HG03442 (cell line): Measurements from ENCODE around the gene TUBGCP5.
A peak's percentile ranks its signal among the peaks of the same experiment; 100 is the strongest.
"Not testable (repeated sequence)": the region's sequence is repeated elsewhere in the genome, so short reads cannot be mapped to it uniquely, and the experiment has no call there.

ENCODE experiments used
- ATAC-seq: cut with Tn5 transposase; IDR thresholded peaks from one replicate; pipeline ENCODE4 v1.9.1; 2021; ENCODE audit warnings: mild to moderate bottlenecking, moderate library complexity; ENCODE audit not compliant: unreplicated experiment

The TUBGCP5 gene

DNA sequence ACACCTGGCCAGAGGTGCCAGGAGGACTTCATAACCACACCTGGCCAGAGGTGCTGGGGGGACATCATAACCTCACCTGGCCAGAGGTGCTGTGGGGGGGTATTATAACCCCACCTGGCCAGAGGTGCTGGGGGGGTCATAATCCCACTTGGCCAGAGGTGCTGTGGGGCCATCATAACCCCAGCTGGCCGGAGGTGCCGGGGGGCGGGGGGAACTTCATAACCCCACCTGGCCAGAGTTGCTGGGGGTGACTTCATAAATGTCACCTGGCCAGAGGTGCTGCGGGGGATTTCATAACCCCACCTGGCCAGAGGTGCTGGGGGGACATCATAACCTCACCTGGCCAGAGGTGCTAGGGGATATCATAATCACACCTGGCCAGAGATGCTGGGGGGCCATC lies 4.2 kb upstream of the TUBGCP5 start:
- not testable (repeated sequence) for ATAC-seq

DNA sequence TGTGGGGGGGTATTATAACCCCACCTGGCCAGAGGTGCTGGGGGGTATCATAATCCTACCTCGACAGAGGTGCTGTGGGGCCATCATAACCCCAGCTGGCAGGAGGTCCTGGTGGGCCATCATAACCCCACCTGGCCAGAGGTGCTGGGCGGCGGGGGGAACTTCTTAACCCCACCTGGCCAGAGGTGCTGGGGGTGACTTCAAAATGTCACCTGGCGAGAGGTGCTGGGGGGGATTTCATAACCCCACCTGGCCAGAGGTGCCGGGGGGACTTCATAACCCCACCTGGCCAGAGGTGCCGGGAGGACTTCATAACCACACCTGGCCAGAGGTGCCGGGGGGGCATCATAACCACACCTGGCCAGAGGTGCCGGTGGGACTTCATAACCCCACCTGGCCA lies 2.4 kb upstream of the TUBGCP5 start:
- ATAC-seq, result not testable (repeated sequence)

DNA sequence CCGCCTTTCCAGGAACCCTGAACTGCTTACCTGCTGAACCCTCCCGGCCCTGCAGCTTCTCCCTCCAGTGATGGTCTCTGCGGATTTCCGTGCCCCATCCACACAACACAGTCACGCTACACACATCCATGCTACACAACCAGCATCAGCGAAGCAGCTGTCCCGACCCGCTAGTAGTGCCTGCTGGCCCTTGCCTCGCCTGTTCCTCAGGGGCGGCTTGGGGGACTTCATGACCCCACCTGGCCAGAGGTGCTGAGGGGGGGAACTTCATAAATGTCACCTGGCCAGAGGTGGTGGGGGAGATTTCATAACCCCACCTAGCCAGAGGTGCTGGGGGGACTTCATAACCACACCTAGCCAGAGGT lies 530 bp upstream of the TUBGCP5 start:
- peak; percentile 19 for ATAC-seq

DNA sequence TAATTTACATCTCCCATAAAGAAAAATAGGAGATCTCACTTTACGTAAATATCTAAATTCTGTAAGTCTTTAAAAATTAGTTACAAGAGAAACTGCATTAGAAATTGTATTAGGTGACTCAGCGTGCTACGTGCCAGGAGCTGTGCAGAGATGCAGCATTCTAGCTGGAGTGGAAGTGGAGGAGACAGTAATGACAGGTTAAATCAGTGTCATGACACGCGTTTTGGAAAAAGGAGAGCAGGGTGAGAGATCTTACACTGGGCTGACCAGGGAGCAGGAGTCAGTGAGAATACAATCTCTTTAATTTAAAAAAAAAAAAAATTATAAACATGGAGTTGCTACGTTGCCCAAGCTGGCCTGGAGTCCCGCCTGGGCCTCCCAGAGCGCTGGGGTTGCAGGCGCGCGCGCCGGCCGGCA lies 635 bp downstream of the TUBGCP5 start:
- peak; percentile 19 for ATAC-seq

DNA sequence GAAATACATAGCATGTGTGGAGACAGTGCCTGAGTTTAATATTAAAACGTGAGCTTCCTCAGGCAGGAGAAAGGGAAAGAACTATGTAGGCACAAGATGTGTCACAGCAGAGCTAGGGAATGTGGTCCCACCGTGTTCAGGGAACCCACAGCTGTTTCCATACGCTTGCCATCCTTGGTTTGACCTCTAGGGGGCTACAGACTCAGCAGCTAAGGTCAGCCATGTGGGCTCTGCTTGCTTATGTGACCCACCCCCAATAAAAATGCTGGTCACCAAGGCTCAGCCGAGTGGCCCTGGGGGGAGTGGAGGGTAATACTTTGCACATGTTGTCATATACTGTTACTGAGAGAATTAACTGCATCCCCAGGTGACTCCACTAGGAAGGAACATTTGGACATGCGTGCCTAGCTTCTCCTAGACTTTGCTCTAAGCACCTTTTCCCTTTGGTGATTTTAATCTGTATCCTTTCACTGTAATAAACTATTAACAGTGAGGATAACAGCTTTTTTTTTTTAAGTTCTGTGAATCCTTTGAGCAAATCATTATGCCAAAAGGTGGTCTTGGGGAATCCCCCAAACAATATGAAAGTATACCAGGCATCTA lies 3.3 kb downstream of the TUBGCP5 start:
- ATAC-seq, result no peak

DNA sequence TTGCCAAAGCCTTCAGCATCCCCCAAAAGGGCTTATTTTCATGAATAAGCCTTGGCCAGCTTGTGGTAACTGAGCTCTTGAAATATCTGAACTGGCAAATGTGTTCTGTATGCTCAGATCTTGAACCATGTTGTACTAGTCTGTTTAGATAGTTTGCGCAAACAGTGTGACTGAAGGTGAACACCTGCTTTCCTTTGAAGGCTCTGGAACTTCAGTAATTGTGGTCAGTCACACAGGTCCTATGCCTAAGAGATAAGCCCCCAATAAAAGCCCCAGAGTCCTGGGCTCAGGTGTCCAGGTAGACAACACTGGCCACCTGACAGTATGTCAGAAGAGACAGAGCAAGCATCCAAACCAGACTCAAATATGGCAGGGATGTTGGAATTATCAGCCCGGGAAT lies 5.4 kb downstream of the TUBGCP5 start:
- ATAC-seq, result no peak

DNA sequence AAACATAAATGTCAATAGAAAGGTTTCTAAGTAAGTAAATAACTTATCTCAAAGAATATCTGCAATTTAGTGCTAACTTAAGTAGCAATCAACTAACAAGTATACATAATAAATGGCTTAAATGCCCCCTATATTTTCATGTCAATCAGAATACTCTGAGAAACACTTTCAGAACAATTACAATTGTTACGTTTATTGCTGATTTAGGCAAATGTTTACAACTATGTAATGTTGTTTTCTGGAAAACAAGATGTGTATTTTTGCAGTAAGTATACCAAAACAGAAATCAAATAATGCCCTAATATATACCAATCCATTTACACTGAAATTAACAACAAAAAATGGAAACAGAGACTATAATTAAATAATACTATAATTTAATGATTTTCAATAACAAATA lies 13.2 kb downstream of the TUBGCP5 start:
- no peak for ATAC-seq

DNA sequence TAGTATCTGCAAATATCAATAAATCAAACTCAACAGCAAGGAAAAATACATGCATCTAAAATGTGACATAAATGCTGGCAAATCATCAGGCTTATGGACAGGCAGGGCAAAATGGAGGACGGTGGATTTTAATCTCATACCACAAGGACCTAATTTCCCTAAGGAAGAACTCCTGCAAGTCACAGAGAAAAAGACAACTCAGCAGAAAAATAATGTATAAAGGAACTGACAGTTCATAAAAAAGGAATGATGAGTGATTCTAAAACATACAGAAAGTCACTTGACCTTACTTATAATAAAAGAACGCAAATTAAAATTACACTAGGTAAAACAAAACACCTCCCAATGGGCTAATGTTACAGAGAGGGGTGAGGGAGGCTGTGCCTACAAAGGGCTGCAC lies 17.2 kb downstream of the TUBGCP5 start:
- ATAC-seq, result no peak

DNA sequence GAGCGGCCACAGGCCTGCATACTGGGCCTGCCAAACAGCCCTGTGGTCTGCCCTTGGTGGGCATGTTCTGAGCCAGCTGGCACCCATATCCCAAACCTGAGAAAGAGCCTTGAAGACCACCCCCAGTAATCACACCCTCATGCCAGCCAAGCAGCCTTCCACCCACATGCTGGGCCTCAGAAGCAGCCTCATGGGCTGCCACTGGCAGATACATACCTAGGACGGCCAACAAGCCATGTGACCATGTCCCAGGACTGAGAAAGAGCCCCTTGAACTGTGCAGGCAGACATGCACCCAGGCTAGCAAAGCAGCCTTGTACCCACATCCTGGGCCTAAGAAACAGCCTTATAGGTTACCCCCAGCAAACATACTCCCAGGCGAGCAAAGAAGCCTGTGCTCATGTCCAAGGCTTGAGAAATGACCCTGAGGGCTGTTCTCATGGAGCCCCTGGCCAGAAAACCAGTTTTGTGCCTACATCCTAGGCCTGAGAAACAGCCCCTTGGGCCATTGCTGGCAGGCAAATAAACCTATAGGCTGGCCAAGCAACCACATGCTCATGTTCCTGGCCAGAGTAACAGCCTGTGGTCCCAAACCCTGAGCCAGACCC lies 24.9 kb downstream of the TUBGCP5 start:
- no peak for ATAC-seq

DNA sequence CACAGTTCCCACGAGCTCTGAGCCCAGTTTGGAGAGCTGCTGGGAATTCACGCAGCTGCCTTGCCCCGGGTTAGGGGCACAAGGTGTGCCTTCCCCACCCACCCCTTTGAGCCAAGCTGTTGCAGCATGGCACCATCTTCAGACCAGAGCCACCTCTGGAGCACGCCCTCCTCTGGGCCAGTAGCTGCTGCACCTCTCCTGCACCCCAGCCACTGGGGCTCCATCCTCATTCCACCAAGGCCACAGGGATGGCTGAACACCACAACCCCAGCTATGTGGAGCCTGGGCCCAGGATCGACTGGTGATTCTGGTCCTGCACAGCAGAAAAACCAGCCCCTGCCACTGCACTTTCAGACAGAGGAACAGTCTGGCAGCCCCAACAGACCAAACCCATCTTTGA lies 25.7 kb downstream of the TUBGCP5 start:
- no peak for ATAC-seq

DNA sequence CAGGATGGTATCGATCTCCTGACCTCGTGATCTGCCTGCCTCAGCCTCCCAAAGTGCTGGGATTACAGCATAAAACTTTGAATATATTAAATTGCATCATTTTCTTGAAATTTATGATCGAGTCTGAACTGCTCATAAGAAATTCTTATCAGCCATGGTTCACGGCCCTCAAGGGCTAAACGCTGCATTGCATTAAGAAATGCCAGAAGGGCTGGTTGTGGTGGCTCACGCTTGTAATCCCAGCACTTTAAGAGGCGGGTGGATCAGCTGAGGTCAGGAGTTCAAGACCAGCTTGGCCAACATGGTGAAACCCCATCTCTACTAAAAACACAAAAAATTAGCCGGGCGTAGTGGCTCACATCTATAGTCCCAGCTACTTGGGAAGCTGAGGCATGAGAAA lies 26.8 kb downstream of the TUBGCP5 start:
- not testable (repeated sequence) for ATAC-seq

DNA sequence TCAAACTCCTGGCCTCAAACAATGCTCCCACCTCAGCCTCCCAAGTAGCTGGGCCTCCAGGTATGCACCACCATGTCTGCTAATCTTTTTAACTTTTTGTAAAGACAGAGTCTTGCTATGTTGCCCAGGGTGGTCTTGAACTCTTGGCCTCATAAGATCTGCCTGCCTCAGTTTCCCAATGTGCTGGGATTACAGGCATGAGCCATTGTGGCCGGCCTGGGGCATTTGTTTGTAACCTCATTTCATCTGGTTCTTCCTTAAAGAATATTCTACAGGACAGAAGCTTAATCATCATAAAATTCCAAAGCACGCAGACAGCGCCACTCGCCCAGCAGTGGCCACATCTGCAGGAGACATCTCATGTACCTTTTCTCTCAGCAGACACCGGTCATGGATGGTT lies 35.6 kb downstream of the TUBGCP5 start:
- ATAC-seq, result no peak

DNA sequence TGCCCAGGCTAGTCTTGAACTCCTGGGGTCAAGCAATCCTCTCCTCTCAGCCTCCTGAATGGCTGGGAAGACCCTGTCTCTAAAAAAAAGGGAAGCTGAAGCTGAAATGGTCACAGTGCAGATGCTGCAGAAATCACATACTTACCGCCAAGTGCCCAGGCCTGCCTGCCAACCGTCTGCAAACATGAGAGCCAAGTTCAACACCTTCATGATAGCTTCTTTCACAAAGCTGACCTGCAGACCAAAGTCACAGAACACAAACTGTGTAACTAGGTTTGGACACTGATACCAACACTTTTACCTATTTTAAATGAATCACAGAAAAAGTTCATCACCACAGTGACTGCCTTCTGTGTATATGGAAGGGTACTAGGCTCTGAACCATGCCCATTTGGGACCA lies 36.4 kb downstream of the TUBGCP5 start:
- no peak for ATAC-seq

DNA sequence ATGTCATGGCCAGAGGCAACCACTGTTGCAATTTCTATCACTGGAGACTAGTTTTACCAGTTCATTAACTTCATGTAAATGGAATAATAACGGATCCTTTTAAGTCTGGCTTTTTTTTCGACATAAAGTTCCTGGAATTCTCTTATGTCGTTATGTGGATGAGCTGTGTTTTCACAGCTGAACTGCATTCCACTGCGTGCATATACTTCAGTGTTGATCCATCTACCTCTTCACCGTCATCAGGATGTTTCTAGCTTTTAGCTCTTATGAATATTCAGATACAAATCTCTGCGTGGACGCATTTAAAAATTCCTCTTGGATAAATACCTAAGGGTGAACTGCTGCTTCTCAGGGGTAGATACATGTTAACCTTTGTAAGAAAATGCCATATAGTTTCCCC lies 43.6 kb downstream of the TUBGCP5 start:
- no peak for ATAC-seq

DNA sequence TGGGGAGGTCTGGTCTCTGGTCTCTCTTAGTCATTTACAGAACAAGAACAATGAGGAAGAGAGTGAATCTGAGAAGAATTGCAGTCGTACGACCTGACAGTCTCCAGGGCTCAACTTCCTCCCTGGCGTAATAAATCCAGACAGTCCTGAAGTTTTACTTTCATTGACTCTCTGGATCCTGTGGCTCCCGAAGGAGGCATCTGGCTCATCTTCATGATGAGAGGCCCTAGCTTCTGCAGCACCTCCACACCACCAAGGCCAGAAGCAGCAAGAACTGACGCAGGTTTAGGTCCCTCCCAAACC lies 47.4 kb downstream of the TUBGCP5 start:
- ATAC-seq, result no peak

DNA sequence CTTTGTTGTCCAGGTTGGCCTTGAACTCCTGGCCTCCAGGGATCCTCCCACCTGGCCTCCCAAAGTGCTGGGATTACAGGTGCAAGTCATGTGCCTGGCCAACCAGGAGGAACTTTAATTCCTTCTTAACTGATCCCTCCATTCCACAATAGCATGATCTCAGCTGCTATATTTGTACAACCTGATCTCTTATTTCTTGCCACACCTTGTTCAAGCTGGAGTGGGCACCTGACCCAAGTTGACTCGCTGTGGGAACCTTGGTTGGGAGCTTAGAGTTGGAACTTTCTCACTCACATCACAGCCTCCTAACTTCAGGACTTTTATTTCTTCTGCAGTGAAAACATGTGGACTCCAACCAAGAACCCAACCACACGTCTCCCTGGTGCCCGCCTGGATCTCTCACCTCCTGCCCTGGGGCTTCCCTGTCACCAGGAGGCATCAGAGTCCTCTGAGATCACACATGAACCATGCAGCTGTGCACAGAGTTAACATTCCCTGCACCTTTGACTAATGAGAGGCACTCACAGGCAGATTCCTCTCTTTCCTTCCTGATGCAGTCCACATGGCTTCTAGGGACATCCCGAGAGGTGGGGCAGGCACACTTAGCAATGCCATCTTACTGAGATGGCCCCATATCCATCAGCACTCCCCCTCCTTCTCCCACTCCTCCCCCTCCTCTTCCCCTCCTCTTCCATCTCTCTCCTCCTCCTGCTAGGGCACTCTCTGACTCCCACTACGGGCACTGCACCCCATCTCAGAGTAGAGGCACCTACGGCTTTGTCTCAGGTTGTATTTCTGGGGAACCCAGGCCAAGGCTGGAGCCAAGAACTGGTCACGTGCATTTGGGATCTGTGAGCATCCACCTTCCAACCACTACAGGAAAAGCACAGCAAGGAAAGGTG lies 49.5 kb downstream of the TUBGCP5 start:
- ATAC-seq, result no peak

DNA sequence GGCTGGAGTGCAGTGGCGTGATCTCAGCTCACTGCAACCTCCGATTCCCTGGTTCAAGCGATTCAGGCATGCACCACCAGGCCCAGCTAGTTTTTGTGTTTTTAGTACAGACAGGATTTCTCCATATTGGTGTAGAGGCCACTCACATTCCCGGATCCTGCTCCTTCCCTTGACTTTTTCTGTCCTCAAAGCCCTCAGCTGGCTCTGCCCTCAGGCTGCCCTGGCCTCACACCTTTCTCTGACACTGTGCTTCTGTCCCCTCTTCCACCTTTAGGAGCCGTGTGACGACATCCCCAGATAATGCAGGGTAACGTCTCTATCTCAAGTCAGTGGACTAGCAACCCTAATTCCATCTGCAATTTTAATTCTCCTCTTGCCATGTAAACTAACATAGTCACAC lies 50.6 kb downstream of the TUBGCP5 start:
- ATAC-seq, result no peak

DNA sequence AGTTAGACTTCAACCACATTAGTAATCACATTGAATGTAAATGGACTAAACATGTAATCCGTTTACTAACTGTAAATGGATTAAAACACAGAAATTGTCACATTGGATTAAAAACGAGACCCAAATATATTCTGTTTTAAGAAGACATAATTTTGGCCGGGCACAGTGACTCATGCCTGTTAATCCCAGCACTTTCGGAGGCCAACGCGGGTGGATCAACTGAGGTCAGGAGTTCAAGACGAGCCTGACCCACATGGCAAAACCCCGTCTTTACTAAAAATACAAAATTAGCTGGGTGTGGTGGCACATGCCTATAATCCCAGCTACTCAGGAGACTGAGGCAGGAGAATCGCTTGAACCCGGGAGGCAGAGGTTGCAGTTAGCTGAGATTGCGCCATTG lies 57.4 kb downstream of the TUBGCP5 start:
- not testable (repeated sequence) for ATAC-seq

DNA sequence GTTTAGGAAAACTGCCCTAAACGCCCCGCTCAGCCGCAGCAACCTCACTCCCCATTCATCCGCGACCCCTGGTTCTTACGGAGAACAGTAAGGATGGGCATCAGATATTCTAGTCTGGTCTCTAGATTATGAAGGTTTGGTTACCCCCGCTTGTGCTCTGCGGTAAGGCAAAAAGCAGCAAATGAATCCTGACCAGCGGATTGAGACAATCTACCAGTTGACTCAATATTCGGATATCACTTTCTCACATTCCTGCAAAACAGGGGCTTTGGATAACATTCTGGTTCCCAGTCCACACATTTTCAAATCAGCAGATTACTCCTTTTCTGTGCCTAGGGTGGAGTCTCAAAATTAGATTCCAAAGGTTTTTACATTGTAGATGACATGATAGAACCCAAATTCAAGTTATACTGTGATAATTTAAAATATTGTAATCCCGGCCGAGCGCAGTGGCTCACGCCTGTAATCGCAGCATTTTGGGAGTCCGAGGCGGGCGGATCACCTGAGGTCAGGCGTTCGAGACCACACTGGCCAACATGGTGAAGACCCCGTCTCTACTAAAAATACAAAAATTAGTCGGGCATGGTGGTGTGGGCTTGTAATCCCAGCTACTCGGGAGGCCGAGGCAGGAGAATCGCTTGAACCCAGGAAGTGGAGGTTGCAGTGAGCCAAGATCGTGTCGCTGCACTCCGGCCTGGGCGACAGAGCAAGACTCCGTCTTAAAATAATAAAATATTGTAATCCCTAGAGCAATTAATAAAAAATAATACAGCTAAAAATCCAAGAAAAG lies 58.1 kb downstream of the TUBGCP5 start:
- no peak for ATAC-seq

DNA sequence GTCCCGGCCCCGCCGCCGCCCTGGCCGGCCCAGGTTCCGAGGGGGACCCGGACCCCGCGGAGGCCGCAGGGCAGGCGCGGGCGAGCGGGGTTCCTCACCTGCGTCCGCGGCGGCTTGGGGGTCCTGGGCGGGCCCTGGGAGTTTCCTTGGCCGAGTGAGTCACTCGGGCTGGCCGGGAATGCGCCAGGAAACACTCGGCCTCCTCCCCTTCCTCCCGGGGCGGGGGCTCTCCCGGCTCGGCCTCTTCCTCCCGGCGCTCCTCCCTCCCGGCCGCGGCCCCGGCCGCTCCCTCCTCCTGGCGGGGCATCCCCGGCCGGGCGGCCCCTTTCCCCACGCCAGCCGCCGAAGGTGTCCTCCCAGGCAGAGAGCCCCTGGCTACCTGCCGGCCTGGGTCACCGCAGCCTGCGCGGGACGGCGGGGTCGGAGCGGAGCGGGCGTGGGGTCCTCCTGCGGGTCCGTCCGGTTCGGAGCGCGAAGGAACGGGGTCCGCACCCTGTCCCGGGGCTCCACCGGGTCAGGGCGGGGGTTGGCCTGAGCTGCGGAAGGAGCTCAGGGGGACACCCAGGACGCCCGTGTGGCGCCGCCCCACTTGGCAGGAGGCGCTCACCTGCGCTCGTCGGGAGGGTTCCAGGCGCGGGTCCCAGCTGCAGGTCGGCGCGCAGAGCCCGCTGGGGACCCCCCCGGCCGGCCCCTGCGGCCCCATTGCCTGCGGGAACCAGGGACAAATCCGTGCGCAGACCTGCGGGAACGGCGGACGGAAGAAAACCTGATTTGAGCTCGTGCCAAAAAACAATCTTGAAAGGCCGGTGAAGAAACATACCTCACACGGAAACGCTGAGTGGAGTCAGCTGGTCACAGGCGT lies 58.9 kb downstream of the TUBGCP5 start, which contains the start of gene CYFIP1:
CYFIP1 (minus strand) TSS at position 180 of the 862 bp plus-strand sequence. CDS start 33,083 bp downstream, outside the sequence.
- ATAC-seq, result peak; percentile 59
